ENCODE results near the gene NLRC5.
"Not testable (repeated sequence)": the region's sequence is repeated elsewhere in the genome, so short reads cannot be mapped to it uniquely, and the experiment has no call there.

NLRC5 gene

DNA sequence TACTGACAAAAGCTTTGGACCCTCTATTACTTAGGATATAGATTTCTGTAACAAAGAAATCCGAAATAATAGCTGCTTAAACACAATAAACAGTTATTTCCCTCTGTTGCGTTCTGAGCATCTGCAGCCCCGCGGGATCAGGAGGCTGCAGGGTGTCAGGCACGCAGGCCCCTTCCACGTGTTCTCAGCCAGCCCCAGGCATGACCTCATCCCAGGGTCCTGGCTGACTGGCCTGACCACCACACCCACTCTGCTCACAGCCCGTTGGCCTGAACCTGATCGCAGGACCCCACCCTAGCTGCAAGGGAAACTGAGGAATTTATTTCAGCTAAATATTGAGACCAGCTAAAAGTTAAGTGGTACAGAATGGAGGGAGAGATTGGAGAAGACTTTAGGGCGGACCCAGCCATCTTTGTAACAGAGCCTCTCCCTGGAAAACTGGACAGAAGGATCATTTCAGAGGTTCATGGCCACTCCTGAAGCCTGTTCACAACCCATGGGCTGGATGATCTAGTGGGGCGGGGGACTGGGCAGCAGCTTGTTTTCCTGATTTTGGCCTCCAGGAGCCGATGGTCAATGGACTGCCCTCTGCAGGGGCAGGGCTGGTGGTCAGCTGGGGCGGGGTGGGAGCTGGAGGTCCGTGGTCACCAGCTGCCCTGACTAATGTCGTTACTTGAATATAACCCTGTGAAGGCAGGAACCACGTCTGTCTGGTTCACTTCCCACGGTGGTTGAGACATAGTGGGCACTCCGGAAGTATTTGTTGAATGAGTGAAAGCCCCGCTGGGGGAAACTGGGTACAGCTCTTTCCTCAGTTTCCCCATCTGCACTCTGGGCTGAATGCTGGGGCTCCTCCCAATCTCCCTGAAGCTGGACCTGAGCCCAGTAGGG lies 16.7 kb upstream of the NLRC5 start:
- no peak overlapping the region for H3K27ac ChIP-seq

DNA sequence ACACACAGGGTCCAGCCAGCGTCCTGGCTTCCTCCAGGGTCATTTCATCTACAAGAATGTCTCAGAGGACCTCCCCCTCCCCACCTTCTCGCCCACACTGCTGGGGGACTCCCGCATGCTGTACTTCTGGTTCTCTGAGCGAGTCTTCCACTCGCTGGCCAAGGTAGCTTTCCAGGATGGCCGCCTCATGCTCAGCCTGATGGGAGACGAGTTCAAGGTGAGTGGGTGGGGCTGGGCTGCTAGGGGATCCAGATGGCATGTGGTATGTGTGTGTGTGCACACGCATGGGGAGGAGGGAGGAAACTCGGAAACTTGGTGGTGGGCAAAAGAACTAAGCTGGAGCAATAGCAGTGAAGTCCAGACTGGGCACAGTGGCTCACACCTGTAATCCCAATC lies 16.1 kb upstream of the NLRC5 start:
- no peak overlapping the region for H3K27ac ChIP-seq
- no peaks in the 10 kb centered on the region for H3K9me3 ChIP-seq (ENCODE audit: severe bottlenecking)
- no peak overlapping the region for H3K4me3 ChIP-seq (ENCODE audit: low read depth, low read length)
- no peaks in the 10 kb centered on the region for H3K36me3 ChIP-seq
- no peak for DNase-seq
- no peaks in the 10 kb centered on the region for H3K27me3 ChIP-seq (ENCODE audit: insufficient read depth, low read depth, severe bottlenecking)
- TF ChIP-seq, protein P1, sequence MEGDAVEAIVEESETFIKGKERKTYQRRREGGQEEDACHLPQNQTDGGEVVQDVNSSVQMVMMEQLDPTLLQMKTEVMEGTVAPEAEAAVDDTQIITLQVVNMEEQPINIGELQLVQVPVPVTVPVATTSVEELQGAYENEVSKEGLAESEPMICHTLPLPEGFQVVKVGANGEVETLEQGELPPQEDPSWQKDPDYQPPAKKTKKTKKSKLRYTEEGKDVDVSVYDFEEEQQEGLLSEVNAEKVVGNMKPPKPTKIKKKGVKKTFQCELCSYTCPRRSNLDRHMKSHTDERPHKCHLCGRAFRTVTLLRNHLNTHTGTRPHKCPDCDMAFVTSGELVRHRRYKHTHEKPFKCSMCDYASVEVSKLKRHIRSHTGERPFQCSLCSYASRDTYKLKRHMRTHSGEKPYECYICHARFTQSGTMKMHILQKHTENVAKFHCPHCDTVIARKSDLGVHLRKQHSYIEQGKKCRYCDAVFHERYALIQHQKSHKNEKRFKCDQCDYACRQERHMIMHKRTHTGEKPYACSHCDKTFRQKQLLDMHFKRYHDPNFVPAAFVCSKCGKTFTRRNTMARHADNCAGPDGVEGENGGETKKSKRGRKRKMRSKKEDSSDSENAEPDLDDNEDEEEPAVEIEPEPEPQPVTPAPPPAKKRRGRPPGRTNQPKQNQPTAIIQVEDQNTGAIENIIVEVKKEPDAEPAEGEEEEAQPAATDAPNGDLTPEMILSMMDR (IDR thresholded peaks at IDR 0.05; ENCODE audit: low read depth, low read length) = no peak

More for the DNA sequence above, 16.7 kb upstream of the NLRC5 start:
- no peak overlapping the region for H3K4me3 ChIP-seq (ENCODE audit: low read depth, low read length)
- H3K27me3 ChIP-seq (ENCODE audit: insufficient read depth, low read depth, severe bottlenecking) = no peaks in the 10 kb centered on the region
- no peaks in the 10 kb centered on the region for H3K9me3 ChIP-seq (ENCODE audit: severe bottlenecking)
- DNase-seq = no peak
- TF ChIP-seq, protein P1 (IDR thresholded peaks at IDR 0.05; ENCODE audit: low read depth, low read length) = no peak
- H3K36me3 ChIP-seq = no peaks in the 10 kb centered on the region

DNA sequence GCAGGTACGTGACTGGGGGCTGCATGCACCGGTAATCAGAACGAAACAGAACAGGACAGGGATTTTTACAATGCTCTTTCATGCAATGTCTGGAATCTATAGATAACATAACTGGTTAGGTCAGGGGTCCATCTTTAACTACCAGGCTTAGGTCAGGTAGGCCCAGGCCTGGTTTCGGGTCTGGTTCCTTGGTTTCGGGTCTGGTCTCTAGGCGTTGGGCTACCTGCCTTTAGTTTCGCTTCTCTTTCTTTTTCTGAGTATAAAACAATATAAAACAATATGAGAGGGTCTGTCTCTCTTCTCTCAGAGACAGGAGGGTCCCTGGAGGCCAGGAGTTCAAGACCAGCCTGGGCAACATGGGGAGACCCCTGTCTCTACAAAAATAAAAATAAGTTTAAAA lies 15.5 kb upstream of the NLRC5 start:
- H3K27me3 ChIP-seq (ENCODE audit: insufficient read depth, low read depth, severe bottlenecking); H3K27ac ChIP-seq; H3K9me3 ChIP-seq (ENCODE audit: severe bottlenecking); H3K4me3 ChIP-seq (ENCODE audit: low read depth, low read length); DNase-seq; H3K36me3 ChIP-seq: not testable (repeated sequence)

DNA sequence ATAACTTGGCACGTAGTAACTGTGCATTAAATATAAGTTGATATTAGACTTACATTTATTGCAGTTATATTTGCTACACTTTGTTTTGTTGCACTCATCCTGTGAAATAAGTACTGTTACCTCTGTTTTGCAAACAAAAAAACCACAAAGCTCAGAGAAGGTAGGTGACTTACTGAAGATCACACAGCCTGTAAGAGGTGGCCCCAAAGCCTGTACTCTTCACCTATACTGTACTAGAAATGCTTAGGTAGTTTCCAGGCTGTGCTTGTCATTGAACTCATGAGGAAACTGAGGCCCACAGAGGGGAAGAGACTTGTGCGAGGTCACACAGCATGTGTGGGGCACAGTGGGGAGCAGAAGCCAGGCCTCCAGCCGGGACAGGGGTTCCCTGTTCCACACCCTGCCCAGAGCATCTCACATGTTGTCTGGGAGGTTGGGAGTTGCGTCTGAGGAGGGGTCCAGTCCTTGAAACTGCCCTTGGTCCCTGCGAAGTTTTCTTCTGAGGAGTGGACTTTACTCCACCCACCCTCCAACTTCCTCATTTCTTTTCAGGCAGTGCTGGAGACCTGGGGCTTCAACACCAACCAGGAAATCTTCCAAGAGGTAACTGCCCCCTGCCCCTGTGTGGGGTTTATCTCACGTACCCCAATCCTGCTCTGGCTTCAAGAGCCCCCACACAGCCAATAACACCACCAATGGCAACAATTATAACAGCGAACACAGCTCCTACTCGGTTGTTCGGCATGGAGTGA lies 14.6 kb upstream of the NLRC5 start:
- Histone ChIP-seq H3K9me3 (ENCODE audit: severe bottlenecking) (no peaks in the 10 kb centered on the region), H3K4me3 (ENCODE audit: low read depth, low read length) (no peak overlapping the region), H3K27me3 (ENCODE audit: insufficient read depth, low read depth, severe bottlenecking) (no peaks in the 10 kb centered on the region), H3K27ac (no peak overlapping the region), H3K36me3 (no peaks in the 10 kb centered on the region)
- TF ChIP-seq, protein P1 (IDR thresholded peaks at IDR 0.05; ENCODE audit: low read depth, low read length) = no peak
- DNase-seq = no peak

DNA sequence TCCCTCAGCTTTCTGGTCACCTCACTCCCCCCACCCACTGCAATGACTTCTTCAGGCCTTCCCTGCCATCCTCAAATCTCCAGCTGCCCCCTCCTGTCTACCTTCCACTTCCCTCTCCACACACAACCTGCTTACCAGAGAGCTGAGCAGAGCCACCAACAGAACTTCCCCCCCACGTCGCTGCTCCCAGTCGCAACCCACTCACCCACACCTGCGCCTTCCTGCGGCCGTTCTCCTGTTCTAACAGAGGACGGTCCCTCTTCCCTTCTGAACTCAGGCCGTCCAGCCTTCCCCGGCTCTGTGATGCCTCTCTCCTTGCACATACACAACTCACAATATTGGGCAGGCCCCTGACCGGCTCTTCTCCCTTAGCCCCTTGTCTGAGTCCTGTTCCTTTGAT lies 13.6 kb upstream of the NLRC5 start:
- H3K27ac ChIP-seq = no peak overlapping the region
- no peak overlapping the region for H3K4me3 ChIP-seq (ENCODE audit: low read depth, low read length)
- DNase-seq = no peak
- TF ChIP-seq, protein P1 (IDR thresholded peaks at IDR 0.05; ENCODE audit: low read depth, low read length) = no peak
- no peaks in the 10 kb centered on the region for H3K36me3 ChIP-seq
- no peaks in the 10 kb centered on the region for H3K9me3 ChIP-seq (ENCODE audit: severe bottlenecking)
- H3K27me3 ChIP-seq (ENCODE audit: insufficient read depth, low read depth, severe bottlenecking) = no peaks in the 10 kb centered on the region

DNA sequence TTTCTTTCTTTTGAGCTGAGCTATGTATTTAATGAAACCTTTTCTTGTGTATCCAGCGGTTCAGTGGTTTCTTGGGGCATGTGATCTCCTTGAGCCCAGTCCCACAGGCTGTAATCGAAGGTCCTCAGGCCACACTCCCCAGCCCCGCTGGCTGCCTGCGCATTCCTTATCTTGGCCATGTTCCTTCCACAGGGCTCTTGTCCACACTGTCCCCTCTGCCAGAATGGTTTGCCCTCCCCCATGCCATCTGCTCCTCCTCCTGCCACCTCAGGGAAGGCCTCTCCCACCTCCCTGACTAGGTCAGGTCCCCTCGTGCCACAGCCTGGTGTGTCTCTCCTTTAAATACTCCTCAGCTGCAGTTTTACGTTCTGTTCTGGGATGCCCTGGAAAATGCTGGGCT lies 12.1 kb upstream of the NLRC5 start:
- Histone ChIP-seq H3K4me3 (ENCODE audit: low read depth, low read length) (no peak overlapping the region), H3K27ac (no peak overlapping the region), H3K36me3 (no peaks in the 10 kb centered on the region), H3K9me3 (ENCODE audit: severe bottlenecking) (no peaks in the 10 kb centered on the region), H3K27me3 (ENCODE audit: insufficient read depth, low read depth, severe bottlenecking) (no peaks in the 10 kb centered on the region)
- DNase-seq = no peak
- TF ChIP-seq, protein P1 (IDR thresholded peaks at IDR 0.05; ENCODE audit: low read depth, low read length) = no peak

Data from WERI-Rb-1 (cell line).